H1 (cell line): Measurements from ENCODE around the gene NR3C2. TPM values are rescaled to one million over a fixed set of nuclear protein-coding genes. Genes with fewer than 3 reads are reported as not detected.

ENCODE experiments used
- SP2 ChIP-seq: IDR thresholded peaks from 2 replicates; pipeline ENCODE4 v1.6.1; 2012; ENCODE audit warnings: mild to moderate bottlenecking, low read length, inconsistent platforms
- polyA plus RNA-seq, 7 experiments: library from polyadenylated mRNA; depleted of rRNA in 3 of 7; stranded (reverse) in 5 of 7; unstranded in 2 of 7; fragments of >200 nt in 5 of 7; fragments of 200-250 nt in 2 of 7; gene quantifications; 1 replicate in 5 of 7; 2 replicates in 1 of 7; 4 replicates in 1 of 7; pipeline versions ENCODE4 v1.2.1 to v1.2.3, GENCODE V29; 2011 to 2013; ENCODE audit warnings: missing spikeins in 2 of 7, mixed read lengths in 2 of 7
- total RNA-seq: library from RNA; stranded (reverse); fragmentation: NEBNext Ultra II Directional; extraction: Animal tissue kit (Norgen Biotek cat#: 25700); gene quantifications from 2 replicates; pipeline ENCODE4 v1.2.1, GENCODE V29; 2021

Gene NR3C2
- total and polyA plus RNA-seq, 2 of the 8 experiments (the other 6 are each of a cell fraction or from before 2014, with no cell fraction given) = 0.80 to 3.9 TPM

DNA sequence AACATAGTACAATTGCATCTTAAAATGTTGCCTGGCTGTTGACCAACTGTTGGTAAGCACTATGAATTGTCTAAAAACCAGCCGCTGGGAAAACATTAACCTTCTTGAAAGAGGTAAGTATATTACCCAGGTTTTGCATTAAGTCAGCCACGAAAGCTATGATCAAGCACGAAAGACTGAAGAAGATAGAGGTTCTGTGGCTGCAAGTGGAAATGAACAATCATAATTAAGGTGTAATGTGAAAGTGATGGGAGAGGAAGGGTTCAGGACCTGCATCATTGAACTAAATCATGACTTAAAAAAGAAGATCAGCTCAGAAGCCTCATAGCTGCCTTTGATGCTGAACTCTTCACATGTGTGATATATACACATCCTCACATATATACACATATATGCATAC, 341.0 kb downstream of the NR3C2 start (continued):
- no peak for TF ChIP-seq SP2
